ENCODE results near the gene CSF3R.
"Not testable (repeated sequence)": the region's sequence is repeated elsewhere in the genome, so short reads cannot be mapped to it uniquely, and the experiment has no call there.

Gene CSF3R

GRCh38 chr1:36512842-36513241, 30.1 kb upstream of the CSF3R start:
- DNase-seq = no peak

GRCh38 chr1:36511804-36512798, 29.4 kb upstream of the CSF3R start:
- DNase-seq = no peak

GRCh38 chr1:36511220-36511619, 28.5 kb upstream of the CSF3R start:
- DNase-seq = not testable (repeated sequence)

DNA sequence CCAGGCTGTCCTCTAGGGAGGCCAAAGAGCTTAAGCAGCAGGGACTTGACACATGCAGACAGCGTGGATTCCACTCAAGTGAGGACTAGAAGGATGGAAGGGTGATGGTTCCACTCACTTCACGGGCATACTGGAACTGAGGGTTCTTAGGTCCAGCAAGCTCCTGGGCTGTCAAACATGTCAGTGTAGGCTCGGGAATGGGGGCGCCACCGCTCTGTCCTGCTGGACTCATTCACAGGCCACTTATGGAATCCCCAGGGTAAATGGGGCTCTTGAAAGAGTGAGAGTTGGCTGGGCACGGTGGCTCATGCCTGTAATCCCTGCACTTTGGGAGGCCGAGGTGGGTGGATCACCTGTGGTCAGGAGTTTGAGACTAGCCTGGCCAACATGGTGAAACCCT, 27.7 kb upstream of the CSF3R start:
- DNase-seq = no peak

GRCh38 chr1:36508257-36508656, 25.5 kb upstream of the CSF3R start:
- no peak for DNase-seq

- no peak for DNase-seq
These were observed 23.7 kb upstream of the CSF3R start for GRCh38 chr1:36506276-36506920.

- no peak for DNase-seq
These were observed 21.0 kb upstream of the CSF3R start for GRCh38 chr1:36503733-36504132.

DNA sequence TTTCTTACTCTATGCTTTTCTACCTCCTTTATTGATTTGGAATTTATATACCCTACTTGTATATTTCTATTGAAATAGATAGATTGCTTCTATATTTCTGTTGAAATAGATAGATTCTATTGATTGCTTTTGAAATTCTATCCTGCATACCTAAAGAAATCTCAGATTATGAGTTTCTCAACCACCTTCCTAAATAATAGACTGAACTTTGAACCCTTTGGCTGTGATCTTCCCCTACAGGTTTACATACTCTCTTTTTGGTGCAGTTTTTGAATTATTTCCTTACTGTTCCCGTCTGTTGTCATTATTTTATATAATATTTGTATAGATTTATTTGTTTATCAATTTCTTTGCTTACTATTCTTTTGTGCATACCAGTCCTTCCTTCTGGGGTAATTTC, 20.4 kb upstream of the CSF3R start:
- no peak for DNase-seq

DNA sequence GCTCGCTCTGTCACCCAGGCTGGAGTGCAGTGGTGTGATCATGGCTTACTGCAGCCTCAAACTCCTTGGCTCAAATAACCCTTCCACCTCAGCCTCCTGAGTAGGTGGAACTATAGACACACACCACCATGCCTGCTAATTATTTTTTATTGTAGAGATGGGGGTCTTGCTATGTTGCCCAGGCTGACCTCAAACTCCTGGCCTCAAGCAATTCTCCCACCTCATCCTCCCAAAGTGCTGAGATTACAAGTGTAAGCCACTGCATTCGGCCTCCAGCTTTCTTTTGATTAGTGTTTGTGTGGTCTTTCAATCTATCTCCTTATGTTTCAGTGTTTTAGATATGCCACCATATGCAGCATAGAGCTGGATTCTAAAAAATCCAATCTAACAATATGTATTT, 19.9 kb upstream of the CSF3R start:
- no peak for DNase-seq

GRCh38 chr1:36501911-36502310, 19.2 kb upstream of the CSF3R start:
- not testable (repeated sequence) for DNase-seq

DNA sequence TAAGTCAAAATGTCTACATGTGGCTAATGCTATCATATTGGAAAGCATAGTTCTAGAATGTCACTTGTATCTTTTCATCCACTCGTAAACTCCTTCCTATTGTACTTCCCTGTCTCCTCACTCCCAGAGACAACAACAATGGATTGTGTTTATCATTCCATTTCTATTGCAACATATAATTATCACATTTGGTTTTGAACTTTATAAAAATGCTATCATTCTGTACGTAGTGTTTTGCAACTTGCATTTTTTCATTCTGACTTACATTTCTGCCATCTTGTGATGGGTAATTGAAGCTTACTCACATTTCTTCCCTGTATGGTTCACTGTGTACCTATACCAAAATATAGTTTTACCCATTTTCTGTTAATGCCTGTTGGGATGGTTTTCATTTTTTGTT, 14.5 kb upstream of the CSF3R start:
- DNase-seq = no peak

DNA sequence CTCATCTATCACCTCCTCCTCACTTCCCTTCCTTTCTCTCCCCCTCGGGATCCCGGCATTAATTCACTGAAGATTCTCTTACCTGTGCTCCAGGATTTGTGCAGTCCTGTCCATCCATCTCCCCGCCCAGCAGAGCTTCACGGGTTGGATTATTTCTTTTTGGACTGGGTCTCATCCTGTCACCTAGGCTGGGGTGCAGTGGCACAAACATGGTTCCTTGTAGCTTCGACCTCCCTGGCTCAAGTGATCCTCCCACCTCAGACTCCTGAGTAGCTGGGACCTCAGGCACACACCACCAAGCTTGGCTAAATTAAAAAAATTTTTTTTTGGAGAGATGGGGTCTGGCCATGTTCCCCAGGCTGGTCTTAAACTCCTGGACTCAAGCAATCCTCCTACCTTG, 12.3 kb upstream of the CSF3R start:
- no peak for DNase-seq

- DNase-seq = no peak
These were observed 10.8 kb upstream of the CSF3R start for GRCh38 chr1:36493524-36493923.

DNA sequence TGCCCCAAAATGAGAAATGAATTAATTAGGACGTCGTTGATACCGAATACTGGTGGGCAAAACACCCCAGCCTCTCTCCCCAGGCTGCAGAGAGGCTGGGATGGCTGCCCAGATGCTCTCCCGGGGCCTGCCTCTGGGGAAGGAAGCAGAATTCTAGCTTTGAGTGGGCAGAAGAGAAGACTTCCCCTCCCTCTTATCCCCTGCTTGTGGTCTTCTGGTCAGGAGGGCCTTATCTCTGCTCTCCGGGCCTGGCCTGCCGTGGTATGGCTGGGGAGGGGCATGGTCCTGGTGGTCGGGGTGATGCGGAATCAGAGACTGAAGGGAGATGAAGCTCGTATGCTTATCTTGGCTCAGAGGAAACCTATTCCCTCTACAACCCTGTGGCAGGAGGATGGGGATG, 9.8 kb upstream of the CSF3R start:
- DNase-seq = no peak

- not testable (repeated sequence) for DNase-seq
These were observed 6.7 kb upstream of the CSF3R start for GRCh38 chr1:36489258-36490051.

DNA sequence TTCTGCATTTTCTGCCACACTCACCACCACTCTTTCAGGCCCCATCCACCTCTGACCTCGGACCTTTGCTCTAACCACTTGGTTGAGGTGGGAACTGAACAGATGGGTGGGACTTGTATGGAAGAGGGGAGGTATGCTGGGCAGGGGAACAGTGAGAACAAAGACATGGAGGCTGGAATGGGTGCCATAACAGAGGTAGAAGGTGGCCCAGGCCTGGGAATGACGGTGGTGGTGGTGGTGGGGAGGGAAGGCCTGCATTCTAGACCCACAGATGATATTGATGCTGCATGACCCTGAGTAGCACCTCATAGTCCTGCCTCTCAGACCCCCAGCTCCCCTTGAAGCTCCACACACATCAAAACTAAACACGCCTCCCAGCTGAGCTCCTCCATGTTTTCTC, 5.2 kb upstream of the CSF3R start:
- no peak for DNase-seq

GRCh38 chr1:36487336-36487725, 4.6 kb upstream of the CSF3R start:
- not testable (repeated sequence) for DNase-seq

GRCh38 chr1:36486439-36487335, 4.0 kb upstream of the CSF3R start:
- no peak for DNase-seq

GRCh38 chr1:36486093-36486438, 3.4 kb upstream of the CSF3R start:
- no peak for DNase-seq

- DNase-seq = no peak
These were observed 1.4 kb upstream of the CSF3R start for GRCh38 chr1:36484099-36484498.

GRCh38 chr1:36481771-36482723, 666 bp downstream of the CSF3R start:
- no peak for DNase-seq

All from NCI-H526 (cell line).